ENCODE results near the gene CCDC9. TPM values are rescaled to one million over a fixed set of nuclear protein-coding genes. Genes with fewer than 3 reads are reported as not detected.

CCDC9 gene
- total and polyA plus RNA-seq, 2 of the 13 experiments (the other 11 are each of a cell fraction or from before 2014, with no cell fraction given) = 2.9 to 6.3 TPM

GRCh38 chr19:47305309-47305751 lies 49.0 kb downstream of the CCDC9 start (continued):
- no peak for TF ChIP-seq ZNF512 (CRISPR knock-in tag; IDR thresholded peaks at IDR 0.05)
- peak; percentile 31; the same call in 1 of the 2 replicates for TF ChIP-seq ZNF652 (CRISPR knock-in tag; IDR thresholded peaks at IDR 0.05; ENCODE audit: borderline replicate concordance, low read depth)
- no peak for TF ChIP-seq SRSF4 (IDR thresholded peaks at IDR 0.05; ENCODE audit: low read depth, low read length, poor library complexity, severe bottlenecking)
- no peak for TF ChIP-seq ZBTB44 (CRISPR knock-in tag; IDR thresholded peaks at IDR 0.05)
- TF ChIP-seq ZNF20 (CRISPR knock-in tag; IDR thresholded peaks at IDR 0.05) = no peak
- no peak for TF ChIP-seq SOX6 (IDR thresholded peaks at IDR 0.05)
- peak; percentile 53 for TF ChIP-seq SOX6 (CRISPR knock-in tag; IDR thresholded peaks at IDR 0.05)
- peak; percentile 45; the same call in 1 of the 2 replicates for TF ChIP-seq DMAP1 (CRISPR knock-in tag; IDR thresholded peaks at IDR 0.05)
- TF ChIP-seq ZBTB25 (CRISPR knock-in tag; IDR thresholded peaks at IDR 0.05) = no peak
- TF ChIP-seq ZNF343 (CRISPR knock-in tag; IDR thresholded peaks at IDR 0.05) = no peak
- TF ChIP-seq KLF9 (CRISPR knock-in tag; IDR thresholded peaks at IDR 0.05; ENCODE audit: low read depth) = 0 out of 2 replicates have a peak, but pooled peaks have one; percentile 47
- no peak for TF ChIP-seq ZNF788 (CRISPR knock-in tag; IDR thresholded peaks at IDR 0.05; ENCODE audit: borderline replicate concordance)
- TF ChIP-seq ZNF570 (CRISPR knock-in tag; IDR thresholded peaks at IDR 0.05; ENCODE audit: borderline replicate concordance) = no peak
- no peak for TF ChIP-seq ELK4 (CRISPR knock-in tag; IDR thresholded peaks at IDR 0.05; ENCODE audit: borderline replicate concordance)
- TF ChIP-seq IKZF1 (IDR thresholded peaks at IDR 0.05) = no peak
- TF ChIP-seq ZNF83 (CRISPR knock-in tag; IDR thresholded peaks at IDR 0.05; ENCODE audit: borderline replicate concordance) = no peak
- TF ChIP-seq PRMT3 (CRISPR knock-in tag; IDR thresholded peaks at IDR 0.05; ENCODE audit: borderline replicate concordance, low read depth) = no peak
- TF ChIP-seq ZFP36L2 (CRISPR knock-in tag; IDR thresholded peaks at IDR 0.05) = no peak
- TF ChIP-seq CEBPG (CRISPR knock-in tag; IDR thresholded peaks at IDR 0.05) = no peak
- TF ChIP-seq KAT8 (CRISPR knock-in tag; IDR thresholded peaks at IDR 0.05) = peak; percentile 47
- TF ChIP-seq ETV5 (CRISPR knock-in tag; IDR thresholded peaks at IDR 0.05; ENCODE audit: borderline replicate concordance) = peak; percentile 37; the same call in 1 of the 2 replicates
- TF ChIP-seq HNF1B (CRISPR knock-in tag; IDR thresholded peaks at IDR 0.05) = peak; percentile 47; the same call in 1 of the 2 replicates
- TF ChIP-seq ZNF547 (CRISPR knock-in tag; IDR thresholded peaks at IDR 0.05) = no peak
- TF ChIP-seq TFDP2 (CRISPR knock-in tag; IDR thresholded peaks at IDR 0.05) = peak; percentile 52; the same call in 1 of the 2 replicates
